GM18520 (cell line): ENCODE measurements around the gene USP22.
"Not testable (repeated sequence)": the region's sequence is repeated elsewhere in the genome, so short reads cannot be mapped to it uniquely, and the experiment has no call there.

ENCODE experiments used
- ATAC-seq: cut with Tn5 transposase; IDR thresholded peaks from one replicate; pipeline ENCODE4 v1.9.1; 2021; ENCODE audit not compliant: unreplicated experiment

The USP22 gene

GRCh38 chr17:20989991-20990855 is 52.6 kb downstream of the USP22 start:
- no peak for ATAC-seq

- no peak for ATAC-seq
Measured at GRCh38 chr17:20989481-20989880, 53.3 kb downstream of the USP22 start.

GRCh38 chr17:20988896-20989295 is 53.9 kb downstream of the USP22 start:
- no peak for ATAC-seq

DNA sequence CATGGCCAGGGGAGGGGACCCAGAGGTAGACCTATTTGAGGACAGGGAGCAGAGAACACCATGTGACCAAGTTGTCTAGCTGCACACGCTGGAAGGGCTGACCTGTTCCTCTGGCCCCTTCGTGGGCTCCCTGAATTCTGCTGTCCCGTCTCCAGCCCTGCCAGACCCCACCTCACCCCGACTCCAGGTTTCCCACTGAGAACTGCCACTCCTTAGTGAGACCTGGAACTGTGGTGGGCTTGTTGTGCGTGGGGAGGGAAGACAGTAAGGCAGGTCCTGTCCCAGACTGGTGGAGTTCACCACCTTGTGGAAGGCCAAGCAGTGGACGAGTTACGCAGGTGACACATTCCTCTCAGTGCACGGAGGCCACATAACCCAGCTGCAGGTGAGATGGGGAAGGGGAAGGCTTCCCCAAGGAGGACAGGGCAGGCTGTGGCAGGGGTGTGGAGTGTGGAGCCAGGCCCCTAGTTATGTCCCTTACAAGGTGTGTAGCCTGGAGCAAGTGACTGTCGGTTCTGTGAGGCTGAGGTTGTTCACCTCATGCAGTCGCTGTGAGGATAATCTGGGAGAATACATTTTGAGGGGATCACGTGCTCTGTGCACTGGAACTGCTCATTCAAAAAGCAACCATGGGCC is 54.7 kb downstream of the USP22 start:
- ATAC-seq = no peak

- ATAC-seq = no peak
Measured at GRCh38 chr17:20987511-20987910, 55.3 kb downstream of the USP22 start.

- no peak for ATAC-seq
Measured at GRCh38 chr17:20986767-20987510, 55.9 kb downstream of the USP22 start.

- ATAC-seq = no peak
Measured at GRCh38 chr17:20983359-20983637, 59.5 kb downstream of the USP22 start.

GRCh38 chr17:20982589-20983358 is 60.0 kb downstream of the USP22 start:
- no peak for ATAC-seq

DNA sequence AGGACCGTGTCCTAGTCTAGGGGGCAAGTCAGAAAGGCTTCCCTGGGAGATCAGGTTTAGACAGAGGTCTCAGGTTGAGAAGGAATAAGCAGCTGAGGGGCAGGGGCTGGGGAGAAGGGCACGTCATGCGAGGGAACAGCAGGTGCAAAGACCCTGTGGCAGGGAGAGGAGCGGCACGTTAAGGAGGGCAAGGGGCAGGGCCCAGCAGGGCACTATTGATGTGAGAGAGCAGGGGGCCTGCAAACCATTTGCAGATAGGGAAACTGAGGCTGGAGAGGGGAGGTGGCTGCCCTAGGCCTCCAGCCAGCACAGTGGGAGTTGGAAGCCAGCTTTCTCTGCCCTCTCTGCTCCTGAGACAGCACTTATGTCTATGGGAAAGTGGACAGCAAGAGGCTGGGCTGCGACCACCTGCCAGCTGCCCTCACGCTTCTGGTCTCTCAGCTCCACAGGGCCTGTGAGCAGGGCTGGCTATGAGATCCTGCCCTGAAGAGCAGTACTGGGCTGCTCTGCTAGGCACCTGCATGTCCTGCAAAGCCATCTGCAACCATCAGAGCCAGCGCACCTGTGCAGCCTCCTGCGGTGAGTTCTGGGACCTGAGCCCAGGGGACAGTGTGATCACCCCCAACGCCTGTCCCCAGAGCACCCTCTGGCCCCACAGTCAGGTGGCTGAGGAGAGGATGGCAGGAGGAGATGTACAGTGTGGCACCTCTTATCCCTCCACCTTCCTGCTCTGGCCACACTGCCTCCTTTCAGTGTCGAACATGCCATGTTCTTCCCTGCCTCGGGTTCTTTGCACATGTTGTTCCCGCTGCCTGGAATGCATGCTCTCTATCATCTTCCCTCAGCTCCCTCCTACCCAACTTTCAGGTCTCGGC is 61.5 kb downstream of the USP22 start:
- no peak for ATAC-seq

DNA sequence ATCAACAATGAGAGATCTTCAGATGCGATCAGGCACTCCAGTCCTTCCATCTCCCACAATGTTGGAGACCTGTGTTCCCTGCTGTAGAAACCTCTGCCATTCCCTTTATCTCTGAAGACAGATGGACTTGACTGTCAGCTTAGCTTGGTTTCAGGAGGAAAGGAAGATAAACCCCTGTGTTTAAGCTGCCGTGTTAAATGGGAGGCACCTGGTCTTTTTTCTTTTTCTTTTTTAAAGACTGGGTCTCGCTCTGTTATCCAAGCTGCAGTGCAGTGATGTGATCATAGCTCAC is 63.1 kb downstream of the USP22 start:
- ATAC-seq = no peak

DNA sequence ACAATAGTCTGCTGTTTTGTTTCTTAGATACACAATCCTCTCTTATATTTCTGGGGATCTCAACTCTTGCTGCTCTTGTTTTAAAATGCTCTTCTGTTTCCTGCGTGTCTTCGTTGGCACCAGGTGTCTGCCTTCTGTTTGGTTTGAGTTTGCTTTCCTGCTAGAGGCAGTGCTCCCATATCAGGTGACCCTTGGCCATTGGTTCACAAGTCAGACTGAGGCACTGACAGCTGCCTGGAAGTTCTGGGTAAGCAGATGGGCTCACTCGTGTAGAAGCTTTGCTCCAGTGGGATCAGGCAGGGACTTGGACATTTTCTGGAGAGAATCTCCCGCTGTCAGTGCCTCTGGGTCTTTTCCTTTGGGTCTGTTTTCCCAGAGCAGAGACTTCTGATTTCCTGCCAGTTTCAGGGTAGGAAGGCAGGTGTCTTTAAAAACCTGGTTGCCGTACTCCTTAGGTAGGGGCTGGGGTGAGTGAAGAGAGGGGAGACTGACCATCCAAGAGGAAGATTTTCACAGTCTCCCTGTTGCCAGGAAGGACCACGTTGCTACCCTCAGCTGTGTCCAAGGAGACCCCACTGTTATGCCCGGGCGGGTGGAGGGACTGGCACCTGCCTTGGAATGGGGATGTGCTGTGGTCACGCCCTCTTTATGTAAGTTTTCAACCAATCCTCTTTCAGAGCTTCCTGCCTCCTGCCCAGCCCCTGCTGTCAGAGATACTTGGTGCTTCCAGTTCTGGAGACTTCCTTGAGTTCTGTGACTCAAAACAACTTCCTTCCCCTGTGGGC is 63.6 kb downstream of the USP22 start:
- not testable (repeated sequence) for ATAC-seq

DNA sequence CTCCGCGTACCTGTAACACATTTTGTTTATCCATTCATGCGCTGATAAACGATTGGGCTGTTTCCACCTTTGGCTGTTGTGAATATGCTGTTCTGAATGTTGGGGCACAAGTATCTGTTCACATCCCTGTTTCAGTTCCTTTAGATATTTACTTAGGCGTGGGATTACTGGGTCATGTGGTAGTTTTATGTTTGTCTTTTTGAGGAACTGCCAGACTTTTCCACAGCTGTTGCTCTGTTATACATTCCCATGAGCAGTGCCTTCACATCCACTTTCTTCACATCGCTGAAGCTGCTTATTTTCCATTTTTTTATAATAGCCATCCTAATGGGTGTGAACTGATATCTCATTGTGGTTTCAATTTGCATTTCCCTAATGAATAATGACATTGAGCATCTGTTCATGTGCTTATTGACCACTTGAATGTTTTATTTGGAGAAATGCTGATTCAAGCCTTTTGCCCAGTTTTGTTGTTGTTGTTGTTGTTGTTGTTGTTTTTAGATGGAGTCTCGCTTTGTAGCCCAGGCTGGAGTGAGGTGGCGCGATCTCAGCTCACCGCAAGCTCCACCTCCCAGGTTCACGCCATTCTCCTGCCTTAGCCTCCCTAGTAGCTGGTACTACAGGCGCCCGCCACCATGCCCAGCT is 65.1 kb downstream of the USP22 start:
- ATAC-seq = not testable (repeated sequence)

GRCh38 chr17:20975566-20975965 is 67.2 kb downstream of the USP22 start:
- no peak for ATAC-seq

- no peak for ATAC-seq
Measured at GRCh38 chr17:20970329-20970728, 72.5 kb downstream of the USP22 start.

GRCh38 chr17:20968913-20969616 is 73.7 kb downstream of the USP22 start:
- no peak for ATAC-seq

DNA sequence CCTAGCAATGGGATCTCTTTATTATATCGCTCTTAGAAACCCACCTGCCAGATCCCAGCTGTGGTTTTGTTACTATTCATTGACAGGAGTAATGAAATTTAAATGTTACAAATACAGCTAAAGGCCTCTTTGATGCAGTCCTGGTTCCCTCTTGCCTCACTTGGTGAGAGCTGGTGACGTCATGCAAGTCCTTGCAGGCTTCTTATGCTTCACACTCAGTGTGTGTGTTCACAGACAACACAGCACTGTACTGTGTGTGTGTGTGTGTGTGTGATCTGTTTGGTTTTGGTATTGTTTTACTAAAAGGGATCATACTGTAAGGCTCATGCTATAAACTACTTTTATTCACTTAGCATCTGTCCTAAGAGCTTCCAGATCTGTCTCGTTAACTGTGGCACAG is 75.0 kb downstream of the USP22 start:
- ATAC-seq = no peak

- ATAC-seq = no peak
Measured at GRCh38 chr17:20966870-20967269, 75.9 kb downstream of the USP22 start.

DNA sequence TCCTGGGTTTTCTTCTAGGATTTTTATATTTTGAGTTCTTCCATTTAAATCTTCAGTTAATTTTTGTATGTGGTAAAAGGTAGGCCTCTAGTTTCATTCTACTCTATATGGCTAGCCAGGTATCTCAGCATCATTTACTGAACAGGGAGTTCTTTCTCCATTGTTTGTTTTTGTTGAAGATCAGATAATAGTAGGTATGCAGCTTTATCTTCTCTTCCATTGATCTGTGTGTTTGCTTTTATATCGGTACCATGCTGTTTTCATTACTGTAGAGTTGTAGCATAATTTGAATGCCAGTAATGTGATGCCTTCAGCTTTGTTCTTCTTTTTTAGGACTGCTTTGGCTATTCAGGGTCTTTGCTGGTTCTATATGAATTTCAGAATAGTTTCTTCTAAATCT is 77.3 kb downstream of the USP22 start:
- no peak for ATAC-seq

GRCh38 chr17:20961586-20961985 is 81.2 kb downstream of the USP22 start:
- ATAC-seq = no peak
